MM.1S (cell line): ENCODE results near the gene KCNIP4.
A peak's percentile ranks its signal among the peaks of the same experiment; 100 is the strongest.

Source experiments
- DNase-seq: peaks from one replicate; pipeline ENCODE4 v3.0.0-alpha.2; 2015
- H2AFZ ChIP-seq: fragments of 300-600 bp; sonication (generic); 2 replicates; pipeline ENCODE4 v1.6.0; 2016; ENCODE audit warnings: antibody characterized with exemption, low read length
- H3F3A ChIP-seq: fragments of 300-600 bp; sonication (generic); 2 replicates; pipeline ENCODE4 v1.6.1; 2016; ENCODE audit warnings: mild to moderate bottlenecking, antibody characterized with exemption, low read length, moderate library complexity, mixed read lengths; ENCODE audit not compliant: insufficient read depth
- H3K27ac ChIP-seq: fragments of 300-600 bp; sonication (generic); 2 replicates; pipeline ENCODE4 v1.5.1; 2016; ENCODE audit warnings: mild to moderate bottlenecking, low read length
- H3K27me3 ChIP-seq: fragments of 300-600 bp; sonication (generic); replicated peaks from 2 replicates; pipeline ENCODE4 v1.6.0; 2016; ENCODE audit warnings: low read length; ENCODE audit not compliant: insufficient read depth
- H3K36me3 ChIP-seq: fragments of 300-600 bp; sonication (generic); replicated peaks from 2 replicates; pipeline ENCODE4 v1.6.1; 2016; ENCODE audit warnings: mild to moderate bottlenecking, low read length, mixed read lengths; ENCODE audit not compliant: insufficient read depth
- H3K4me1 ChIP-seq: fragments of 300-600 bp; sonication (generic); 2 replicates; pipeline ENCODE4 v1.6.1; 2016; ENCODE audit warnings: low read length, mixed read lengths
- H3K4me2 ChIP-seq: fragments of 300-600 bp; sonication (generic); 2 replicates; pipeline ENCODE4 v1.6.0; 2016; ENCODE audit warnings: low read depth, low read length
- H3K4me3 ChIP-seq: fragments of 300-600 bp; sonication (generic); 2 replicates; pipeline ENCODE4 v1.5.1; 2016; ENCODE audit warnings: low read length, mixed read lengths
- H3K79me2 ChIP-seq: fragments of 300-600 bp; sonication (generic); 2 replicates; pipeline ENCODE4 v1.6.1; 2016; ENCODE audit warnings: mixed run types, low read length, mixed read lengths
- H3K9ac ChIP-seq: fragments of 300-600 bp; sonication (generic); 2 replicates; pipeline ENCODE4 v1.6.1; 2016; ENCODE audit warnings: low read length, mixed read lengths
- H3K9me2 ChIP-seq: fragments of 300-600 bp; sonication (generic); replicated peaks from 2 replicates; pipeline ENCODE4 v1.6.1; 2016; ENCODE audit warnings: mild to moderate bottlenecking, low read length, mixed read lengths; ENCODE audit not compliant: insufficient read depth
- H3K9me3 ChIP-seq: fragments of 300-600 bp; sonication (generic); replicated peaks from 2 replicates; pipeline ENCODE4 v1.6.1; 2016; ENCODE audit warnings: mild to moderate bottlenecking, low read length, mixed read lengths; ENCODE audit not compliant: insufficient read depth
- H4K20me1 ChIP-seq: fragments of 300-600 bp; sonication (generic); 2 replicates; pipeline ENCODE4 v1.6.1; 2016; ENCODE audit warnings: mild to moderate bottlenecking, low read length, moderate library complexity, mixed read lengths; ENCODE audit not compliant: insufficient read depth
- EZH2 ChIP-seq: fragments of 300-600 bp; sonication (generic); optimal IDR thresholded peaks from 2 replicates; pipeline ENCODE3; 2017; ENCODE audit warnings: low read depth, mild to moderate bottlenecking, antibody characterized with exemption, low read length, mixed read lengths
- EZH2phosphoT487 ChIP-seq: fragments of 300-600 bp; sonication (generic); IDR thresholded peaks from 2 replicates; pipeline ENCODE4 v1.6.1; 2018; ENCODE audit warnings: antibody characterized with exemption, low read length
- TF ChIP-seq, protein P1 (sequence below): fragments of 300-600 bp; sonication (generic); IDR thresholded peaks from 2 replicates; pipeline ENCODE4 v1.5.1; 2016; ENCODE audit warnings: antibody characterized with exemption, low read length, mixed read lengths

The KCNIP4 gene

GRCh38 chr4:21470535-21470934 lies 478.0 kb downstream of the KCNIP4 start:
- TF ChIP-seq, protein P1, sequence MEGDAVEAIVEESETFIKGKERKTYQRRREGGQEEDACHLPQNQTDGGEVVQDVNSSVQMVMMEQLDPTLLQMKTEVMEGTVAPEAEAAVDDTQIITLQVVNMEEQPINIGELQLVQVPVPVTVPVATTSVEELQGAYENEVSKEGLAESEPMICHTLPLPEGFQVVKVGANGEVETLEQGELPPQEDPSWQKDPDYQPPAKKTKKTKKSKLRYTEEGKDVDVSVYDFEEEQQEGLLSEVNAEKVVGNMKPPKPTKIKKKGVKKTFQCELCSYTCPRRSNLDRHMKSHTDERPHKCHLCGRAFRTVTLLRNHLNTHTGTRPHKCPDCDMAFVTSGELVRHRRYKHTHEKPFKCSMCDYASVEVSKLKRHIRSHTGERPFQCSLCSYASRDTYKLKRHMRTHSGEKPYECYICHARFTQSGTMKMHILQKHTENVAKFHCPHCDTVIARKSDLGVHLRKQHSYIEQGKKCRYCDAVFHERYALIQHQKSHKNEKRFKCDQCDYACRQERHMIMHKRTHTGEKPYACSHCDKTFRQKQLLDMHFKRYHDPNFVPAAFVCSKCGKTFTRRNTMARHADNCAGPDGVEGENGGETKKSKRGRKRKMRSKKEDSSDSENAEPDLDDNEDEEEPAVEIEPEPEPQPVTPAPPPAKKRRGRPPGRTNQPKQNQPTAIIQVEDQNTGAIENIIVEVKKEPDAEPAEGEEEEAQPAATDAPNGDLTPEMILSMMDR = no peak
- TF ChIP-seq EZH2phosphoT487 = no peak
- H3K9me2 ChIP-seq = no peaks in the 10 kb centered on the region
- H3K4me2 ChIP-seq = no peak overlapping the region
- H3F3A ChIP-seq = no peaks in the 10 kb centered on the region
- no peak overlapping the region for H3K27ac ChIP-seq
- no peaks in the 10 kb centered on the region for H3K27me3 ChIP-seq
- H2AFZ ChIP-seq = no peak overlapping the region
- no peak overlapping the region for H3K4me3 ChIP-seq
- H3K79me2 ChIP-seq = no peaks in the 10 kb centered on the region
- no peaks in the 10 kb centered on the region for H3K9me3 ChIP-seq
- H3K4me1 ChIP-seq = no peaks in the 10 kb centered on the region
- H3K9ac ChIP-seq = no peak overlapping the region
- H4K20me1 ChIP-seq = no peaks in the 10 kb centered on the region
- H3K36me3 ChIP-seq = no peaks in the 10 kb centered on the region
- no peak for DNase-seq

DNA sequence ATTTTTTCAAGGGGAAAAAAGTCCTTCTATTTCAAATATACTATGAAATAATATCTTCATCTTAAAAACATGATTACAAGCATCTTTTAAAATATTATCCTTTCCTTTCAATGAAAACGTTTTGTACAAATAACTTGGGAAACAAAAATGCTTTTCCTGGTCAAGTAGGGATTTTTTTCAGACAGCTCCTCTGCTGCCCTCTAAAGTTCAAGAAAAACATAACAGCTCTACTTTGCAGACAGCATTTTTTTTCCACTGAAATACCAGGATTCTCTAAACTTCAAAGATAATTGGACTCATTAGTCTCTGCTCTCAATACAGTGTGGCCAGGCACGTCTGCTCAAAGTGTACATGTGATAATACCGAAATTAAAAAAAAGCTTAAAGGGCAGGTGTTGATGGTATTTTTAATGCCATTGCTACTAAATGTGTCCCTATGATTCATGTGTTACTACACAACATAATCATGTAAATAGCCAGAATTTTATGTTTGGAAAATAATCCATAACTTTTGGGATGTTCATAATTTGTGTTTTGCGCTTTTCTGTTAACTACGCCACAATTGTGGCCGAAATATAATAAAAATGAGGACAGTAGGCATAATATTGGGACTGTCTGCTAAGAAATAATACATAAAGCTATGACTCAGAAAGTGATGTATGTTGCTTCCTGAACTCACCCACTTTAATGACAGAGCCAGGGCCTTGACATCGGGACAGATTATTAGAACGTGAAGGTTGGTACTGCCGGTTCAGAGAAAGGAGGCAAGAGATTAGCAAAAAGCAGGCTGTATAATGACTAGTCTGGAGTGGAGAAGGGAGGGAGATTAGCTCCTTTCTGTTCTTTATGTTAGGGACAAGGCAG lies 478.9 kb downstream of the KCNIP4 start:
- Histone ChIP-seq H3K4me2 (no peak overlapping the region), H3F3A (no peaks in the 10 kb centered on the region), H3K36me3 (no peaks in the 10 kb centered on the region), H4K20me1 (no peaks in the 10 kb centered on the region), H3K4me3 (no peak overlapping the region), H3K4me1 (no peaks in the 10 kb centered on the region), H3K9ac (no peak overlapping the region), H3K79me2 (no peaks in the 10 kb centered on the region), H3K9me3 (no peaks in the 10 kb centered on the region), H3K27ac (no peak overlapping the region), H3K9me2 (no peaks in the 10 kb centered on the region), H3K27me3 (no peaks in the 10 kb centered on the region), H2AFZ (no peak overlapping the region)
- DNase-seq = peak; percentile 9
- TF ChIP-seq EZH2 (no peak), EZH2phosphoT487 (no peak)
- TF ChIP-seq, protein P1 = peak; percentile 59

DNA sequence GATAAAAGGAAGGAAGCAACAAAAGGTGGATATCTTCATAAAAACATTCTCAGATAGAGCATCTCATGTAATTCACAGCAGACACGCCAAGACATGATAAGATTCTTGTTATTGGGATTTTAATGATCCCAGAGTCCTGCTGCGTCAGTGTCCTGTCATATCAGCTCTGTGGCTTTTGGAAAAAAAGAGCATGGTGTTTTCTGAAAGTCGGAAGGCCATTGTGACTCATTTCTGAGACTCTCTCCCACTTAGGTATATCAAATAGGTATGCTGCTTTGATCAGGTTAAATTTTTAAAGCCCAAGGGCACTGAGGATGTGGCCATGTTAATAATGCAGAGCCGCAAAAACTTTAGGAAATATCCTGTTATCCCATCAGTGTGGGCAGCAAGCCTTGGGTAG lies 481.0 kb downstream of the KCNIP4 start:
- H3K79me2 ChIP-seq = no peaks in the 10 kb centered on the region
- TF ChIP-seq, protein P1 = no peak
- TF ChIP-seq EZH2 (no peak), EZH2phosphoT487 (no peak)
- H3K4me1 ChIP-seq = no peaks in the 10 kb centered on the region
- H3F3A ChIP-seq = no peaks in the 10 kb centered on the region
- H3K27ac ChIP-seq = no peak overlapping the region
- DNase-seq = no peak
- no peaks in the 10 kb centered on the region for H4K20me1 ChIP-seq
- no peak overlapping the region for H3K9ac ChIP-seq
- no peaks in the 10 kb centered on the region for H3K9me2 ChIP-seq
- H3K27me3 ChIP-seq = no peaks in the 10 kb centered on the region
- no peaks in the 10 kb centered on the region for H3K36me3 ChIP-seq
- H3K9me3 ChIP-seq = no peaks in the 10 kb centered on the region
- no peak overlapping the region for H3K4me3 ChIP-seq
- H3K4me2 ChIP-seq = no peak overlapping the region
- H2AFZ ChIP-seq = no peak overlapping the region
